Measurements from ENCODE around the gene KATNA1.
A peak's percentile ranks its signal among the peaks of the same experiment; 100 is the strongest.

KATNA1 gene

DNA sequence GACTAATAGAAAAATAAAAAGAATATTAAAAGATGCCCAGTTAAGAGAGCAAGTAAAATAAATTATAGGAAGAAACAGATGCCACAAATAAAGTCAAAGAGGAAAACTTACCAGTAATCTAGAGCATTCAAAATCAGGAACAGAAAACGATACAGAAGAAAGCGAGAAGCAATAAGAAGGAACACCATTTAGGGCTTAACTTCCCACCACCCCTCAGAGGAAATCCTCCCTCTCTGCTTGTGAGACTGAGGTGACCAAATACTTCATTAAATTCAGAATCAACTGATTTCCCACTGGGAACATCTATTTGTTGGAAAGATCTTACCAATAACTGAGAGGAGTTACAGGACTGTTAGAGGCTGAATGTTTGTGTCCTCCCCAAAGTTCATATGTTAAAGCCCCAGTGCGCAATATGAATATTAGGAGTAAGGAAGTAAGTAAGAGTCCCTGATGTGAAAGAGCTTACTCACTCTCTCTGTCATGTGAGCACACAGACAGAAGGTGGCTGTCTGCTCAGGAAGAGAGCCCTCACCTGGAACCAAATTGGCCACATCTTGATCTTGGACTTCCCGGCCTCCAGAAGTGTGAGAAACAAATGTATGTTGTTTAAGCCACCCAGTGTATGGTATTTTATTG, 19.5 kb downstream of the KATNA1 start:
- DNase-seq (ENCODE audit: low read depth in 1 of 2, low spot score in 1 of 2), result no peak
- Histone ChIP-seq H3K27me3 (ENCODE audit: insufficient read depth, poor library complexity, severe bottlenecking) (no peaks in the 10 kb centered on the region), H3K27ac (replicated peaks) (peak overlapping the region; percentile 38), H3K4me3 (replicated peaks; ENCODE audit: insufficient read depth, low read length) (no peak overlapping the region)
- TF ChIP-seq POLR2AphosphoS5 (IDR thresholded peaks at IDR 0.05; ENCODE audit: low read depth), result no peak
- TF ChIP-seq SPI1 (IDR thresholded peaks at IDR 0.05; ENCODE audit: borderline replicate concordance, low read depth), result peak; percentile 28

DNA sequence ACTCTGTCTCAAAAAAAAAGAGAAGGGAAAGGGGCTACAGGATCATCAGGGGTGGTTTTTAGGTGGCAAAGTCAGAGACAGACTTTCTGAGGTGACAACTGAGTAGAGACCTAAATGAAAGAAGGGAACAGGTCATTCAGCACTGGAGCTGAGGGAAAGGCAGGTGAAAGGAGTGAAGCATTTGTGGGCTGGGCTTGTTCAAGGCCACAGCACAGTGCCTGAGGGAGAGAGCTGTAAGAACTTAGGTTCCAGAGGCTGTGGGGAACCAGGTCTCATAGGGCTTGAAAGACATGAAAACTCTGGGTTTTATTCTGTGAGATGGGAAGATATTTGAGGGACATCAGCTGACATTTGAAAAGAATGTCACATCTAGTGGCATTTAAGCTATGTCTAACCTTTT, 20.8 kb downstream of the KATNA1 start:
- Histone ChIP-seq H3K27me3 (ENCODE audit: insufficient read depth, poor library complexity, severe bottlenecking) (no peaks in the 10 kb centered on the region), H3K4me3 (replicated peaks; ENCODE audit: insufficient read depth, low read length) (no peak overlapping the region), H3K27ac (replicated peaks) (no peak overlapping the region)
- no peak for TF ChIP-seq GABPA (IDR thresholded peaks at IDR 0.05; ENCODE audit: low read depth)
- DNase-seq (ENCODE audit: low read depth in 1 of 2, low spot score in 1 of 2), result no peak

DNA sequence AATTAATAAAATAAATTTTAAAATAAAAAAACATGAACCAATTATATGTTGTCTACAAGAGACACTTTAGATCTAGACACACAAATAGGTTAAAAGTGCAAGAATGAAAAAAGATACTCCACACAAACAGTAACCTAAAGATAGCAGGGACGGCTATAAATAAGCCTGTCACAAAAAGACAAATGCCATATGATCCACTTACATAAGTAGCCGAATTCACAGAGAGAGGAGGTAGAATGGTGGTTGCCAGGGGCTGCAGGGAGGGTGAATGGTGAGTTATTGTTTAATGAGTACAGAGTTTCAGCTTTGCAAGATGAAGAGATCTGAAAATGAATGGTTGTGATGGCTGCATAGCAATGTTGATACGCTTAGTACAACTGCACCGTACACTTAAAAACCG, 32.7 kb downstream of the KATNA1 start:
- H3K27ac ChIP-seq (replicated peaks), result no peak overlapping the region

DNA sequence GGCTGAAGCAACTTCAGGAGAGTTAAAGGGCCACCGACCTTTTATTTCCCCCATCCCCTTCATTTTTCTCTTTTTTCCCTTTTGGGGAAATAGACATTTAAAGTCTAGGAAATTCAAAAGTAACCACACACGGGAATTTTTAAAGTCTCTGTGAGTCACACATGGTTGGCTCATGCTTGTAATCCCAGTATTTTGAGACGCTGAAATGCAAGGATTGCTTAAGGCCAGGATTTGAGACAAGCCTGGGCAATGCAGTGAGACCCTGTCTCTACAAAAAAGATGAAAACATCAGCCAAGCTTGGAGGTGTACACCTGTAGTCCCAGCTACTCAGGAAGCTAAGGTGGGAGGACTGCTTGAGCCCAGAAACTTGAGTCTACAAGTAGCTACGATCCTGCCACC, 34.2 kb downstream of the KATNA1 start:
- Histone ChIP-seq H3K27me3 (ENCODE audit: insufficient read depth, poor library complexity, severe bottlenecking) (no peaks in the 10 kb centered on the region), H3K4me3 (replicated peaks; ENCODE audit: insufficient read depth, low read length) (no peak overlapping the region), H3K27ac (replicated peaks) (no peak overlapping the region)
- TF ChIP-seq SPI1 (IDR thresholded peaks at IDR 0.05; ENCODE audit: borderline replicate concordance, low read depth) (no peak), GABPA (IDR thresholded peaks at IDR 0.05; ENCODE audit: low read depth) (no peak), POLR2AphosphoS5 (IDR thresholded peaks at IDR 0.05; ENCODE audit: low read depth) (no peak)
- TF ChIP-seq, protein P1, sequence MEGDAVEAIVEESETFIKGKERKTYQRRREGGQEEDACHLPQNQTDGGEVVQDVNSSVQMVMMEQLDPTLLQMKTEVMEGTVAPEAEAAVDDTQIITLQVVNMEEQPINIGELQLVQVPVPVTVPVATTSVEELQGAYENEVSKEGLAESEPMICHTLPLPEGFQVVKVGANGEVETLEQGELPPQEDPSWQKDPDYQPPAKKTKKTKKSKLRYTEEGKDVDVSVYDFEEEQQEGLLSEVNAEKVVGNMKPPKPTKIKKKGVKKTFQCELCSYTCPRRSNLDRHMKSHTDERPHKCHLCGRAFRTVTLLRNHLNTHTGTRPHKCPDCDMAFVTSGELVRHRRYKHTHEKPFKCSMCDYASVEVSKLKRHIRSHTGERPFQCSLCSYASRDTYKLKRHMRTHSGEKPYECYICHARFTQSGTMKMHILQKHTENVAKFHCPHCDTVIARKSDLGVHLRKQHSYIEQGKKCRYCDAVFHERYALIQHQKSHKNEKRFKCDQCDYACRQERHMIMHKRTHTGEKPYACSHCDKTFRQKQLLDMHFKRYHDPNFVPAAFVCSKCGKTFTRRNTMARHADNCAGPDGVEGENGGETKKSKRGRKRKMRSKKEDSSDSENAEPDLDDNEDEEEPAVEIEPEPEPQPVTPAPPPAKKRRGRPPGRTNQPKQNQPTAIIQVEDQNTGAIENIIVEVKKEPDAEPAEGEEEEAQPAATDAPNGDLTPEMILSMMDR (IDR thresholded peaks at IDR 0.05; ENCODE audit: insufficient read depth, low read length), result no peak
- TF ChIP-seq, protein P2, sequence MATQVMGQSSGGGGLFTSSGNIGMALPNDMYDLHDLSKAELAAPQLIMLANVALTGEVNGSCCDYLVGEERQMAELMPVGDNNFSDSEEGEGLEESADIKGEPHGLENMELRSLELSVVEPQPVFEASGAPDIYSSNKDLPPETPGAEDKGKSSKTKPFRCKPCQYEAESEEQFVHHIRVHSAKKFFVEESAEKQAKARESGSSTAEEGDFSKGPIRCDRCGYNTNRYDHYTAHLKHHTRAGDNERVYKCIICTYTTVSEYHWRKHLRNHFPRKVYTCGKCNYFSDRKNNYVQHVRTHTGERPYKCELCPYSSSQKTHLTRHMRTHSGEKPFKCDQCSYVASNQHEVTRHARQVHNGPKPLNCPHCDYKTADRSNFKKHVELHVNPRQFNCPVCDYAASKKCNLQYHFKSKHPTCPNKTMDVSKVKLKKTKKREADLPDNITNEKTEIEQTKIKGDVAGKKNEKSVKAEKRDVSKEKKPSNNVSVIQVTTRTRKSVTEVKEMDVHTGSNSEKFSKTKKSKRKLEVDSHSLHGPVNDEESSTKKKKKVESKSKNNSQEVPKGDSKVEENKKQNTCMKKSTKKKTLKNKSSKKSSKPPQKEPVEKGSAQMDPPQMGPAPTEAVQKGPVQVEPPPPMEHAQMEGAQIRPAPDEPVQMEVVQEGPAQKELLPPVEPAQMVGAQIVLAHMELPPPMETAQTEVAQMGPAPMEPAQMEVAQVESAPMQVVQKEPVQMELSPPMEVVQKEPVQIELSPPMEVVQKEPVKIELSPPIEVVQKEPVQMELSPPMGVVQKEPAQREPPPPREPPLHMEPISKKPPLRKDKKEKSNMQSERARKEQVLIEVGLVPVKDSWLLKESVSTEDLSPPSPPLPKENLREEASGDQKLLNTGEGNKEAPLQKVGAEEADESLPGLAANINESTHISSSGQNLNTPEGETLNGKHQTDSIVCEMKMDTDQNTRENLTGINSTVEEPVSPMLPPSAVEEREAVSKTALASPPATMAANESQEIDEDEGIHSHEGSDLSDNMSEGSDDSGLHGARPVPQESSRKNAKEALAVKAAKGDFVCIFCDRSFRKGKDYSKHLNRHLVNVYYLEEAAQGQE (IDR thresholded peaks at IDR 0.05; ENCODE audit: insufficient replicate concordance, low read depth), result no peak
- no peak for DNase-seq (ENCODE audit: low read depth in 1 of 2, low spot score in 1 of 2)

More for the DNA sequence above, 32.7 kb downstream of the KATNA1 start:
- Histone ChIP-seq H3K4me3 (replicated peaks; ENCODE audit: insufficient read depth, low read length) (no peak overlapping the region), H3K27me3 (ENCODE audit: insufficient read depth, poor library complexity, severe bottlenecking) (no peaks in the 10 kb centered on the region)
- no peak for DNase-seq (ENCODE audit: low read depth in 1 of 2, low spot score in 1 of 2)
- TF ChIP-seq, protein P1 (IDR thresholded peaks at IDR 0.05; ENCODE audit: insufficient read depth, low read length), result no peak
- TF ChIP-seq POLR2AphosphoS5 (IDR thresholded peaks at IDR 0.05; ENCODE audit: low read depth), result no peak
- TF ChIP-seq, protein P2 (IDR thresholded peaks at IDR 0.05; ENCODE audit: insufficient replicate concordance, low read depth), result no peak
- no peak for TF ChIP-seq GABPA (IDR thresholded peaks at IDR 0.05; ENCODE audit: low read depth)
- no peak for TF ChIP-seq SPI1 (IDR thresholded peaks at IDR 0.05; ENCODE audit: borderline replicate concordance, low read depth)
